ENCODE data around the gene TRPV2.

GRCh38 chr17:16419074-16419928, 3.9 kb downstream of the TRPV2 start:
- TF ChIP-seq CTCF (conservative IDR thresholded peaks at IDR 0.05; ENCODE audit: low read depth in 2 of 2) (no peak), EZH2 (IDR thresholded peaks at IDR 0.05; ENCODE audit: low read depth, unreplicated experiment) (no peak), JUNB (IDR thresholded peaks at IDR 0.05; ENCODE audit: unreplicated experiment) (no peak), POLR2AphosphoS5 (IDR thresholded peaks at IDR 0.05; ENCODE audit: low read depth) (no peak), STAT1 (IDR thresholded peaks at IDR 0.05; ENCODE audit: unreplicated experiment) (no peak), REST (IDR thresholded peaks at IDR 0.05; ENCODE audit: unreplicated experiment) (no peak)

Data from GM23338 (cell line).